ENCODE data around the gene TM7SF3. TPM values are rescaled to one million over a fixed set of nuclear protein-coding genes. Genes with fewer than 3 reads are reported as not detected.

The TM7SF3 gene
- total and polyA plus RNA-seq, 3 experiments from 2014 or later: 38.8 to 50.1 (median 42.9) TPM

GRCh38 chr12:26937443-26937862 is 76.7 kb downstream of the TM7SF3 start:
- Histone ChIP-seq H3K27me3 (ENCODE audit: insufficient read depth, low read length, poor library complexity, severe bottlenecking) (no peaks in the 10 kb centered on the region), H3K36me3 (ENCODE audit: insufficient read depth, low read length) (no peaks in the 10 kb centered on the region), H3K4me3 (ENCODE audit: low read length) (peak overlapping the region; percentile 87), H3K27ac (ENCODE audit: low read depth, low read length) (peak overlapping the region; percentile 91), H3K9me3 (ENCODE audit: low read length) (no peaks in the 10 kb centered on the region), H3K4me1 (ENCODE audit: insufficient read depth, low read length) (peaks cover 51% of the 10 kb centered on the region)
- Mint-ChIP-seq H3K27ac (peak overlapping the region; percentile 88 to 100 (median 97)), H3K4me1 (peaks cover 74 to 86% (median 75%) of the 10 kb centered on the region in 3 donors), H3K36me3 (peaks cover 0 to 32% (median 5%) of the 10 kb centered on the region in 3 donors), H3K4me3 (peak overlapping the region; percentile 95 to 99 (median 98)), H3K27me3 (peaks cover 0 to 2% of the 10 kb centered on the region in 2 donors), H3K9me3 (no peaks in the 10 kb centered on the region)
- ChIA-PET CTCF (interaction anchor here (0.9 kb wide), 1 partner anchor 52 kb away, joined by 4 read pairs; no protein-coding TSS in a partner anchor), POLR2A (interaction anchor here (0.6 to 1.2 kb wide), 3 partner anchors 34 to 105 kb away, joined by 3 to 5 read pairs (median 3); partner anchors contain the start of genes ITPR2 and MED21)
- DNase-seq: no peak

- H3K4me3 Mint-ChIP-seq: peak overlapping the region; percentile 95 to 99 (median 98)
- H3K27me3 Mint-ChIP-seq: peaks cover 0 to 2% of the 10 kb centered on the region in 2 donors
- Histone ChIP-seq H3K27ac (ENCODE audit: low read depth, low read length) (peak overlapping the region; percentile 91), H3K4me1 (ENCODE audit: insufficient read depth, low read length) (peaks cover 50% of the 10 kb centered on the region), H3K4me3 (ENCODE audit: low read length) (peak overlapping the region; percentile 87), H3K9me3 (ENCODE audit: low read length) (no peaks in the 10 kb centered on the region), H3K36me3 (ENCODE audit: insufficient read depth, low read length) (no peaks in the 10 kb centered on the region), H3K27me3 (ENCODE audit: insufficient read depth, low read length, poor library complexity, severe bottlenecking) (no peaks in the 10 kb centered on the region)
- peak overlapping the region; percentile 88 to 100 (median 97) for H3K27ac Mint-ChIP-seq
- ChIA-PET POLR2A (interaction anchor here (0.6 to 1.2 kb wide), 3 partner anchors 34 to 104 kb away, joined by 3 to 5 read pairs (median 3); partner anchors contain the start of genes ITPR2 and MED21), CTCF (interaction anchor here (0.9 kb wide), 1 partner anchor 51 kb away, joined by 4 read pairs; no protein-coding TSS in a partner anchor)
- peaks cover 0 to 38% (median 5%) of the 10 kb centered on the region in 3 donors for H3K36me3 Mint-ChIP-seq
- H3K9me3 Mint-ChIP-seq: no peaks in the 10 kb centered on the region
- peaks cover 74 to 86% (median 75%) of the 10 kb centered on the region in 3 donors for H3K4me1 Mint-ChIP-seq
- DNase-seq: peak in 1 of 5 donors; percentile 23
Observed at GRCh38 chr12:26936559-26937442, 77.4 kb downstream of the TM7SF3 start.

- ChIA-PET CTCF (interaction anchor here (0.7 to 1.3 kb wide), 3 partner anchors 10 to 80 kb away, joined by 3 read pairs; no protein-coding TSS in a partner anchor), POLR2A (interaction anchor here (0.7 kb wide), 1 partner anchor 36 kb away, joined by 3 read pairs; no protein-coding TSS in a partner anchor)
- Histone ChIP-seq H3K36me3 (ENCODE audit: insufficient read depth, low read length) (no peaks in the 10 kb centered on the region), H3K4me1 (ENCODE audit: insufficient read depth, low read length) (peaks cover 48% of the 10 kb centered on the region), H3K9me3 (ENCODE audit: low read length) (no peaks in the 10 kb centered on the region), H3K27me3 (ENCODE audit: insufficient read depth, low read length, poor library complexity, severe bottlenecking) (no peaks in the 10 kb centered on the region), H3K27ac (ENCODE audit: low read depth, low read length) (peak overlapping the region; percentile 91), H3K4me3 (ENCODE audit: low read length) (peak overlapping the region; percentile 46)
- peak overlapping the region; percentile 86 to 99 (median 96) for H3K27ac Mint-ChIP-seq
- H3K27me3 Mint-ChIP-seq: peaks cover 0 to 2% of the 10 kb centered on the region in 2 donors
- H3K36me3 Mint-ChIP-seq: peaks cover 0 to 43% (median 5%) of the 10 kb centered on the region in 3 donors
- peak overlapping the region; percentile 8 to 98 (median 97) for H3K4me3 Mint-ChIP-seq
- peaks cover 68 to 81% (median 70%) of the 10 kb centered on the region in 3 donors for H3K4me1 Mint-ChIP-seq
- no peak for DNase-seq
- no peaks in the 10 kb centered on the region for H3K9me3 Mint-ChIP-seq
Observed at GRCh38 chr12:26935636-26936378, 78.4 kb downstream of the TM7SF3 start.

- H3K4me1 ChIP-seq (ENCODE audit: insufficient read depth, low read length): peaks cover 16% of the 10 kb centered on the region
- H3K9me3 ChIP-seq (ENCODE audit: low read length): no peaks in the 10 kb centered on the region
- Mint-ChIP-seq H3K4me3 (no peak overlapping the region), H3K4me1 (peaks cover 37 to 60% (median 54%) of the 10 kb centered on the region in 3 donors), H3K36me3 (peaks cover 15 to 65% (median 20%) of the 10 kb centered on the region in 3 donors), H3K27ac (peak overlapping the region in 6 of 8 donors; percentile 4 to 88 (median 58)), H3K27me3 (no peaks in the 10 kb centered on the region), H3K9me3 (no peaks in the 10 kb centered on the region)
- no peak for DNase-seq
- peaks cover 17% of the 10 kb centered on the region for H3K36me3 ChIP-seq (ENCODE audit: insufficient read depth, low read length)
- POLR2A ChIA-PET: no interaction called here
- no peak overlapping the region for H3K4me3 ChIP-seq (ENCODE audit: low read length)
- no peaks in the 10 kb centered on the region for H3K27me3 ChIP-seq (ENCODE audit: insufficient read depth, low read length, poor library complexity, severe bottlenecking)
- H3K27ac ChIP-seq (ENCODE audit: low read depth, low read length): no peak overlapping the region
- CTCF ChIA-PET: interaction anchor here (0.6 kb wide), 1 partner anchor 84 kb away, joined by 3 read pairs; the partner anchor contains the start of gene TM7SF3
Observed at GRCh38 chr12:26929590-26929989, 84.6 kb downstream of the TM7SF3 start.

GRCh38 chr12:26928661-26929060 is 85.5 kb downstream of the TM7SF3 start:
- ChIA-PET POLR2A (no interaction called here), CTCF (no interaction called here)
- Histone ChIP-seq H3K36me3 (ENCODE audit: insufficient read depth, low read length) (peaks cover 17% of the 10 kb centered on the region), H3K27ac (ENCODE audit: low read depth, low read length) (no peak overlapping the region), H3K4me3 (ENCODE audit: low read length) (no peak overlapping the region), H3K27me3 (ENCODE audit: insufficient read depth, low read length, poor library complexity, severe bottlenecking) (no peaks in the 10 kb centered on the region), H3K4me1 (ENCODE audit: insufficient read depth, low read length) (peaks cover 12% of the 10 kb centered on the region), H3K9me3 (ENCODE audit: low read length) (no peaks in the 10 kb centered on the region)
- no peak for DNase-seq
- peak overlapping the region in 1 of 8 donors; percentile 32 for H3K27ac Mint-ChIP-seq
- H3K36me3 Mint-ChIP-seq: peaks cover 15 to 70% (median 20%) of the 10 kb centered on the region in 3 donors
- no peak overlapping the region for H3K4me3 Mint-ChIP-seq
- no peaks in the 10 kb centered on the region for H3K9me3 Mint-ChIP-seq
- no peaks in the 10 kb centered on the region for H3K27me3 Mint-ChIP-seq
- H3K4me1 Mint-ChIP-seq: peaks cover 30 to 51% (median 45%) of the 10 kb centered on the region in 3 donors

Other genes starting within 250 kb of the TM7SF3 start
- gene ITPR2, start 181.2 kb downstream of the TM7SF3 start, total RNA-seq: 10 to 100 TPM; 24.0 to 29.4 TPM
- gene ITPR2, start 181.2 kb downstream of the TM7SF3 start, polyA plus RNA-seq: 13.0 TPM
- 10 to 100 TPM; 58.7 to 64.5 TPM for gene INTS13, start 76.4 kb downstream of the TM7SF3 start, total RNA-seq
- 22.3 TPM for gene INTS13, start 76.4 kb downstream of the TM7SF3 start, polyA plus RNA-seq
- gene FGFR1OP2, start 75.9 kb downstream of the TM7SF3 start, total RNA-seq: 10 to 100 TPM; 50.4 to 54.7 TPM
- gene FGFR1OP2, start 75.9 kb downstream of the TM7SF3 start, polyA plus RNA-seq: 103 TPM
- 10 to 100 TPM; 36.2 to 42.2 TPM for gene MED21, start 8.2 kb upstream of the TM7SF3 start, total RNA-seq
- gene MED21, start 8.2 kb upstream of the TM7SF3 start, polyA plus RNA-seq: 19.7 TPM
- gene C12orf71, start 68.2 kb upstream of the TM7SF3 start, total RNA-seq: not detected
- gene C12orf71, start 68.2 kb upstream of the TM7SF3 start, polyA plus RNA-seq: not detected
- gene STK38L, start 229.9 kb upstream of the TM7SF3 start, total RNA-seq: 10 to 100 TPM; 23.1 to 27.7 TPM
- gene STK38L, start 229.9 kb upstream of the TM7SF3 start, polyA plus RNA-seq: 7.1 TPM

Data from CD8-positive, alpha-beta memory T cell (primary cell).